Measurements from ENCODE around the gene DYSF. TPM values are rescaled to one million over a fixed set of nuclear protein-coding genes. Genes with fewer than 3 reads are reported as not detected.

Gene DYSF
- total RNA-seq, 1 experiment from 2014 or later: 5.5 TPM

- no peak overlapping the region for H3K14ac ChIP-seq (ENCODE audit: insufficient read depth, low read length)
- H2AK5ac ChIP-seq (ENCODE audit: insufficient read length, low read length): no peak overlapping the region
- TF ChIP-seq CTCF (conservative IDR thresholded peaks at IDR 0.05): no peak
- H3K79me1 ChIP-seq (ENCODE audit: insufficient read depth, low read depth, low read length, poor library complexity, severe bottlenecking): no peaks in the 10 kb centered on the region
- no peaks in the 10 kb centered on the region for H3K79me2 ChIP-seq (ENCODE audit: insufficient read depth, low read length)
- no peak overlapping the region for H2BK120ac ChIP-seq (ENCODE audit: low read depth, low read length, poor library complexity, severe bottlenecking)
- H3K27ac Mint-ChIP-seq: no peak overlapping the region; a peak in 1 of 7 replicates
- H3K9me3 Mint-ChIP-seq: no peaks in the 10 kb centered on the region; a peak in 1 of 5 replicates
- no peak overlapping the region for H3K4me2 ChIP-seq (ENCODE audit: insufficient read depth, insufficient read length, low read length)
- H3T11ph ChIP-seq (ENCODE audit: low read length): no peak overlapping the region
- H4K8ac ChIP-seq (replicated peaks; ENCODE audit: insufficient read length, low read depth, low read length): no peak overlapping the region
- no peak overlapping the region for H3K18ac ChIP-seq (ENCODE audit: insufficient read length, low read depth, low read length)
- no peak overlapping the region for H4K91ac ChIP-seq (ENCODE audit: insufficient read length, low read depth, low read length)
- no peak overlapping the region for H2BK20ac ChIP-seq (ENCODE audit: low read depth, low read length, poor library complexity, severe bottlenecking)
- no peak overlapping the region for H3K4ac ChIP-seq (ENCODE audit: low read depth, low read length)
- no peak overlapping the region for H2BK5ac ChIP-seq (ENCODE audit: insufficient read length, low read length)
- H3K23ac ChIP-seq (ENCODE audit: insufficient read length, low read depth, low read length): no peak overlapping the region
- no peaks in the 10 kb centered on the region for H3K9me3 ChIP-seq (ENCODE audit: control insufficient read depth, low read depth, low read length)
- peaks cover 0 to 3% (median 3%) of the 10 kb centered on the region in 3 experiments; a peak in 3 of 7 replicates for H3K36me3 Mint-ChIP-seq (ENCODE audit: insufficient read depth in 1 of 3, low read depth in 3 of 3)
- no peak overlapping the region for H3K27ac ChIP-seq (ENCODE audit: insufficient read length, low read depth, low read length)
- no peaks in the 10 kb centered on the region for H3K4me1 ChIP-seq (ENCODE audit: insufficient read depth, low read length)
- no peak for DNase-seq
- H2AFZ ChIP-seq (ENCODE audit: low read length): no peak overlapping the region
- H3K23me2 ChIP-seq (ENCODE audit: insufficient read length, low read depth, low read length, poor library complexity, severe bottlenecking): no peaks in the 10 kb centered on the region
- H2BK15ac ChIP-seq (ENCODE audit: low read depth, low read length): no peak overlapping the region
- H3K27me3 Mint-ChIP-seq (ENCODE audit: low read depth): peaks cover 7% of the 10 kb centered on the region
- no peak overlapping the region for H2BK12ac ChIP-seq (ENCODE audit: insufficient read length, low read depth, low read length)
- no peaks in the 10 kb centered on the region for H4K20me1 ChIP-seq (ENCODE audit: control insufficient read depth, insufficient read depth, insufficient read length)
- H3K4me1 Mint-ChIP-seq: peaks cover 6% of the 10 kb centered on the region in 2 experiments
- no peak overlapping the region for H4K5ac ChIP-seq (ENCODE audit: insufficient read length, low read depth, low read length)
- H3K56ac ChIP-seq (ENCODE audit: insufficient read length, low read depth, low read length): no peak overlapping the region
- no peaks in the 10 kb centered on the region for H3K27me3 ChIP-seq (ENCODE audit: insufficient read depth, low read length)
- no peak overlapping the region for H3K4me3 Mint-ChIP-seq
- WGBS (ENCODE audit: extremely low coverage, insufficient read length, low lambda C conversion rate): no CpG with 5 or more reads among the region's 13 CpGs
- no peak overlapping the region for H3K9ac ChIP-seq (ENCODE audit: extremely low read depth, insufficient read length, low read length)
Measured at GRCh38 chr2:71685941-71686611, 232.7 kb downstream of the DYSF start.

Data from H9 (cell line).